ENCODE measurements around the gene TMEM50B.

The TMEM50B gene

DNA sequence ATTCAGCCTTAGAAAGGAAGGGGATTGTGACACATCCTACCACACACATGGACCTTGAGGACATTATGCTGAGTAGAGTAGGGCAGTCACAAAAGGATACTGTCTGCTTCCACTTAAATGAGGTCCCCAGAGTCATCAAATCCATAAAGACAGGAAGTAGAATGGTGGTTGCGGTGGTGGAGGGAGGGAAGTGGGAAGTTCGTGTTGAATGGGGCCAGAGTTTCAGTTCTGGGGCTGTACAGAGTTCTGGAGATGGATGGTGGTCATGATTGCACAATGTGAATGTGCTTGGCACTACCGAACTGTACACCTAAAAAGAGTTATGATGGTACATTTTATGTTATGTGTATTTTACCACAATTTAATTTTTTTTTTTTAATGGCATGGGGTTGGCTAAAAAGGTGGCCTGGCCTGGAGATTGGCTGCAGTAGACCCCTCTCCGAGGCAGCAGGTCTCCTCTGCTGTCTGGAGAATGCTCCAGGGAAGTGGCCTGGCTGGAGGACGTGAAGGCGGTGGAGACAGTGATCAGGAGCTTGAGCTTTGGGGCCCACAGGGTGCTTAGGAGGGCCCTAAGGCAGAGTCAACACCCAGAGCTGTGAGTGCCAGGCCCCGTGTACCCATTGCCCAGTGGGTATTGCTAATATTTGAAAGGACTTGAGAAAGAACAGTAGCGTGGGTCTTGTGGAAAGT lies 46.2 kb downstream of the TMEM50B start:
- no peak for DNase-seq (ENCODE audit: low read depth in 1 of 2, low spot score in 1 of 2)
- in situ Hi-C loops (cut with HindIII; ENCODE audit: low pct_unique_long_range_greater_than_20kb, low sequenced_read_pairs): no loop called here

DNA sequence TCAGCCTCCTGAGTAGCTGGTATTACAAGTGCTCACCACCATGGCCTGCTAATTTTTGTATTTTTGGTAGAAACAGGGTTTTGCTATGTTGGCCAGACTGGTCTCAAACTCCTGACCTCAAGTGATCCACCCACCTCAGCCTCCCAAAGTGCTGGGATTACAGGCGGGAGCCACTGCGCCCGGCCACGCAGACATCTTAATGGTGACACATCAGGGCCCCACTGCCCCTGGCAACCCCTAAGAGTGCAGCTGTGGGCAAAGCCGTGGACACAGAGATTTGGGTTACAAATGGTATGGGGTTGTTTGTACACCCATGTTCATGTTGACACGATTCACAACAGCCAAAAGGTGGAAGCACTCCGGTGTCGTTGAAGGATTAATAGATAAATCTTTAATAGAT lies 46.8 kb downstream of the TMEM50B start:
- in situ Hi-C loops (cut with HindIII; ENCODE audit: low pct_unique_long_range_greater_than_20kb, low sequenced_read_pairs): no loop called here

More for the DNA sequence above, 46.2 kb downstream of the TMEM50B start:
- TF ChIP-seq JUND (IDR thresholded peaks at IDR 0.05; ENCODE audit: low read depth): no peak

DNA sequence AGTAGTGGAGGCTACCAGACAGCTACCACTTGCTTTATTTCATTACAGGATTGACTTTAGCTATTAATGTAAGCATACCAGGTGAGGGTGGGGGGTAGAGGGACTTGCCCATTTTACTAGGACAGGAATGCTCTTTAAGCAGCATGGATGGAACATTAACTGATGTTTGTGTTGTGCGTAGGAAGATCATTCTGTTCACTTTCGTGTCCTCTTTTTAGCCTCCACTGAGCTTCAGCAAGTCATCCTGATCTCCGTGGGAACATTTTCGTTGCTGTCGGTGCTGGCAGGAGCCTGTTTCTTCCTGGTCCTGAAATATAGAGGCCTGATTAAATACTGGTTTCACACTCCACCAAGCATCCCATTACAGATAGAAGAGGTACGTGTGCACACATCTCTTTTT lies 47.3 kb downstream of the TMEM50B start:
- in situ Hi-C loops (cut with HindIII; ENCODE audit: low pct_unique_long_range_greater_than_20kb, low sequenced_read_pairs): no loop called here
- DNase-seq (ENCODE audit: low read depth in 1 of 2, low spot score in 1 of 2): no peak
- no peak for TF ChIP-seq JUND (IDR thresholded peaks at IDR 0.05; ENCODE audit: low read depth)

More for the DNA sequence above, 46.8 kb downstream of the TMEM50B start:
- TF ChIP-seq JUND (IDR thresholded peaks at IDR 0.05; ENCODE audit: low read depth): no peak
- DNase-seq (ENCODE audit: low read depth in 1 of 2, low spot score in 1 of 2): no peak

DNA sequence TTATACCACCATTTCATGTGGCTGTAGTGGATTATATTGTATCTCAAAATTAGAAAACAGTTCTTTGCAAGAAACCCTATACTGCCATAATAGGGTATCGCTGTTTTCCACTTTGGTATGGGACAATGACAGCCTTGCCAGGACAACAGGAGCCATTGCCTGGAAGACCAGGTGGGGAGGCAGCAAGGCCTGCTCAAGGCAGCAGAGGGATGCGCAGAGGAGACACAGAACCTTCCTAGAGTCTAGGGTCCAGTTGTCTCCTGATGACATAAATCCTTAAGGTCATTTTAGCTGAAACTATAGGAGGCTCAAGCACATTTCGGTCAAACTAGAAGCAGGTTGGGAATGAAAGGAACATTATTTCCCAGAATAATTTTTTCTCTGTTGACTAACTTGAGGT lies 48.9 kb downstream of the TMEM50B start:
- no peak for DNase-seq (ENCODE audit: low read depth in 1 of 2, low spot score in 1 of 2)
- in situ Hi-C loops (cut with HindIII; ENCODE audit: low pct_unique_long_range_greater_than_20kb, low sequenced_read_pairs): no loop called here
- no peak for TF ChIP-seq JUND (IDR thresholded peaks at IDR 0.05; ENCODE audit: low read depth)

DNA sequence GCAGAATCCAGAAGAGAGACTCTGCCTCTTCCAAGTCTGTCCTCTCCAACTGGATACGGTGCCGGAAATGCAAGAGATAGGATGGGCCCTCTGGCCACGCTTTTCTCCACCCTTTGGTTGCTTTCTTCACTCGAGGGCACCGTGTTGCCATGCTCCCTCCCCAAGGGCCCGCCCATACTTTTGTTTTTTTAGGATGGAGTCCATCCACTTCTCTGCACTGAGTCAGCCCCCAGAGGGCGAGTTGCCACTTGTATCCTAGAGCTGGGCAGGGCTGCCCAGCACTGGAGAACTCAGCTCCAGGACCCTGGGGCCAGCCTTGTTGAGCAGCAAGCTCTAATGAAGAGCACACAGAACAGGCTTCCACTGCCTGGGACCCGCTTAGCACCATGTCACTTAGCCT lies 51.1 kb downstream of the TMEM50B start:
- DNase-seq (ENCODE audit: low read depth in 1 of 2, low spot score in 1 of 2): peak in 1 of 2 experiments; percentile 65
- no peak for TF ChIP-seq JUND (IDR thresholded peaks at IDR 0.05; ENCODE audit: low read depth)
- in situ Hi-C loops (cut with HindIII; ENCODE audit: low pct_unique_long_range_greater_than_20kb, low sequenced_read_pairs): no loop called here

DNA sequence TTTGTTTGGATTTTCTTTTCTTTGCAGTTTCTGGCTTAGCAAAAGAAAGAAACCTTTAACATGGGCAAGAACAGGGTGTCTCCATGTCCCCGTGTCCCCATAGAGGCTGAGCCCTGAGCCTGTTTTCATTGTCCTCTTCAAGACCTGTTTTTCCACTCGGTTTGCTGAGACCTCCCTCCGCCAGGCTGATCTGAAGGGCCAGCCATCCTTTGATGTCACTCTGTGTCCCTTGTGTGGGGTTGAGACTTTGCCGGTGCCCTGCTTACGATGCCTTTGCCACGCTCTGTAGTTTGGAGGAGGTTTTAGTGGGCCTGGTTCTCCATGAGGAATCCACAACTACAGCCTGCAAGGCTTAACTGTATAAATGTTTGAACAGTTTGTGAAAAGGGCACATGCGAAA lies 52.7 kb downstream of the TMEM50B start:
- in situ Hi-C loops (cut with HindIII; ENCODE audit: low pct_unique_long_range_greater_than_20kb, low sequenced_read_pairs): no loop called here

DNA sequence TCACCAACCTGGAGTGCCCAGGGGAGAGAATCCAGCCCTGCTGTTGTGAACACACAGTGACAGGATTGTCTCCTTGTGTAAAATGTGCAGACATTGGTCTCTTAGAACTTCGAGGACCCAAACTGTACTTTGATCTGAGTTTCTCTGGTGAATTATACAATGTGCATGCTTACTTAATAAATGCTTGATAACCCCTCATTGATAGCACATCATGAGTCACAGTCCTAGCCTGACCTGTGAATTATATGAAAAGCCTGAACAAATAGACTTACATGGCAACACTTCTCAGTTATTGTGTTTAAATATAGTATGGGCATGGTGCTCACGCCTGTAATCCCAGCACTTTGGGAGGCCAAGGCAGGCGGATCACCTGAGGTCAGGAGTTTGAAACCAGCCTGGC lies 53.9 kb downstream of the TMEM50B start:
- DNase-seq (ENCODE audit: low read depth in 1 of 2, low spot score in 1 of 2): no peak
- in situ Hi-C loops (cut with HindIII; ENCODE audit: low pct_unique_long_range_greater_than_20kb, low sequenced_read_pairs): no loop called here
- TF ChIP-seq JUND (IDR thresholded peaks at IDR 0.05; ENCODE audit: low read depth): no peak

More for the DNA sequence above, 52.7 kb downstream of the TMEM50B start:
- DNase-seq (ENCODE audit: low read depth in 1 of 2, low spot score in 1 of 2): no peak
- no peak for TF ChIP-seq JUND (IDR thresholded peaks at IDR 0.05; ENCODE audit: low read depth)

DNA sequence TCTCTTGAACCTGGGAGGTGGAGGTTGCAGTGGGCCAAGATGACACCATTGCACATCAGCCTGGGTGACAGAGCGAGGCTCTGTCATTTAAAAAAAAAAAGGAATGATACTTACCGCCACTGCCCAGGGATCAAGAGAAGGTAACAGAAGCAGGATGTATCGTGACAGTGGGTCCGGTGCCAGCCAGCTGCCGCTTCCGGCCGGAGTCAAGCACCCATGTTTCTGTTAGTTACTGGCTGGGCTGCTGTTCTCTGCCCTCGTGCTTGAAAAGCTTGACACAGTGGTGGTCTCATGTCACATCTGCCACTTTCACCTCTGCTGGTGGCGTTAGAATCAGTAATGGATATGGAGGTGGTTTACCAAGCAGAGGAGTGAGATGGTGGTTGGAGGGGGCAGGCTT lies 55.6 kb downstream of the TMEM50B start:
- in situ Hi-C loops (cut with HindIII; ENCODE audit: low pct_unique_long_range_greater_than_20kb, low sequenced_read_pairs): no loop called here
- DNase-seq (ENCODE audit: low read depth in 1 of 2, low spot score in 1 of 2): no peak
- TF ChIP-seq JUND (IDR thresholded peaks at IDR 0.05; ENCODE audit: low read depth): no peak

DNA sequence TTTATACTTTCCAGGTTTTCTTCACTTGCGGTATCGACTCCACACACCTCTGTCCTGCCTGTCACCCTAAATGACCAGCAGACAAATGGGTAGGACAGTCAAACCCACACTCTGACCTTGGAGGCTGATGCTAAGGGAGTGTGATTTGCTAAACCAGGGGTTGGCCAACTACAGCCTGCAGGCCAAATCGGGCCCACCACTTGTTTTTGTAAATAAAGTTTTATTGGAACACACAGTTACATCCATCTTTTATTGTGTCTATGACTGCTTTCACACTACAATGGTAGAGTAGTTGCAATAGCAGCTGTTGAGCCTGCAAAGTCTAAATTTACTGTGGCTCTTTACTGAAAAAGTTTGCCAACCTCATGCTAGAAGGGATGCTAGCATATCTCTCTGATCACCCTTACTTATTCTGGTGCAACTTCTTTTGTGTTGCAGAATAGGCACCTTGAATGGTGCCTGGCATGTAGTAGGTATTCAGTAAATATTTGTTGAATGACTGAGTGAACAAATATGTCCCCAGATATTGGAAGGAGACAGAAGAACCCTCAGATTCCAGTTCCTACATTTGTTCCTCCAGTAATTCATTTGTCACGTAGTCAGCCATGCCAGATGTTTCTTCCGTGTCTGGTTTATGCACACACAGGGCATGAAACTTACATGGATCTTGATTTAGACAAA lies 57.9 kb downstream of the TMEM50B start:
- peak in 1 of 2 experiments; percentile 56 for DNase-seq (ENCODE audit: low read depth in 1 of 2, low spot score in 1 of 2)
- in situ Hi-C loops (cut with HindIII; ENCODE audit: low pct_unique_long_range_greater_than_20kb, low sequenced_read_pairs): no loop called here
- TF ChIP-seq JUND (IDR thresholded peaks at IDR 0.05; ENCODE audit: low read depth): no peak

DNA sequence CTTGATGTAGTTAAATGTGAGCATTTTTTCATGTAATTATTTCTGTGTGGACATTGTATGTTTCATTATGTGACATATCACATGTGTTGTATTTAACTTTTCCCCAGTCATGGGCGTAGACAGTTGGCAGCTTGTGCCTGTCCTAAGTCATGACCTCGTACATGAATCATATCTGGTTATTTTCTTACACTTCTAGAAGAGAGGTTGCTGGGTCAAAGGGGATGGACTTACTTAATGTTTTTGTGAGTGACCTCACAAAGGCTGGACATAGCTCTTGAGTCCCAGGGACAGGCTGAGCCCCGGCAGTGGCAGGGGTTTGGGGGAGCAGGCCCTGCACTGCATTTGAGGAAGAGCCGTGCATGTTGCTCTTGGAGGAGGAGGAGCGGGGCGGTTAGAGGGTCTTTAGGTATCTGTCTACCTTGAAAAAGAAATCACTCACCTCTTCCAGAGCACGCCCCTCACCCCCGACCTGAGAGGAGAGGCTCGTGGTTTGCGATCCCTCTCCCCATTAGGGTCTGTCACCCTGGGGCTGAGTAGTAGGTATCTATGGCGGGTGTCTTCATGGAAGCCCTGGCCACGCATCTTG lies 60.1 kb downstream of the TMEM50B start:
- in situ Hi-C loops (cut with HindIII; ENCODE audit: low pct_unique_long_range_greater_than_20kb, low sequenced_read_pairs): no loop called here
- DNase-seq (ENCODE audit: low read depth in 1 of 2, low spot score in 1 of 2): no peak
- no peak for TF ChIP-seq JUND (IDR thresholded peaks at IDR 0.05; ENCODE audit: low read depth)

DNA sequence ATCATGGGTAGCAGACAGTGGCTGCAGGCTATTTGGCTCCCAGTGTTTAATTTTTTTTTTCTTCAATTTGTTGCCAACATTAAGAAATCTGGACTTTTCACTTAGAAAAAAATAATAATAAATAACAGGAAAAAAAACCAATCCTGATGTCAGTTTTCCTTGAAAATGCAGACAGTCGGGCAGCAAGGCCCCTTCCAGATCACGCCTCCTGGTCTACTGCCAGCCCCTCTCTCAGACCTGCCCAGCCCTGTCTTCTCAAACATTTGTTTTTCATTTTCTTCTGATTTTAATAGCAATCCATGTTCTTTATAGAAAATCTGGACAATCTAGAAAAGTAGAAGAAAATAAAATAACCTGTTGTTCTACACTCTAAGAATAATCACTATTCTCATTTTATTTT lies 61.1 kb downstream of the TMEM50B start:
- no peak for TF ChIP-seq JUND (IDR thresholded peaks at IDR 0.05; ENCODE audit: low read depth)
- in situ Hi-C loops (cut with HindIII; ENCODE audit: low pct_unique_long_range_greater_than_20kb, low sequenced_read_pairs): no loop called here

DNA sequence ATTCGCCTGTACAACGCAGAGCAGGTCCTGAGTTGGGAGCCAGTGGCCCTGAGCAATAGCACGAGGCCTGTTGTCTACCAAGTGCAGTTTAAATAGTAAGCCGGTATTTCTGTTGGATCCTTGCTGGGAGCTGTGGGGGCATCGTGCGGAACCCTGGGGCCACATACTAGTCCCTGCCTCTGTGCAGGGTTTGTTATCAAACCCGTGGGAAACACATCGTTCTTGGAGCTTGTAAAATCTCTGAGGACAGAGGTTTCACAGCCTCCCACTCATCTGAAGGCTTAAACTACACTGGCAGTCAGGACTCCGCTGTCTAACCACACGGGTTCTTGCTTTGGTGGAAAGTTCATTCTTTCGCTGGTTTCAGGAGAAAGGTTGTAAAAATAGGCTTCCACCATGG lies 64.8 kb downstream of the TMEM50B start:
- in situ Hi-C loops (cut with HindIII; ENCODE audit: low pct_unique_long_range_greater_than_20kb, low sequenced_read_pairs): no loop called here
- no peak for DNase-seq (ENCODE audit: low read depth in 1 of 2, low spot score in 1 of 2)
- TF ChIP-seq JUND (IDR thresholded peaks at IDR 0.05; ENCODE audit: low read depth): no peak

More for the DNA sequence above, 61.1 kb downstream of the TMEM50B start:
- no peak for DNase-seq (ENCODE audit: low read depth in 1 of 2, low spot score in 1 of 2)

DNA sequence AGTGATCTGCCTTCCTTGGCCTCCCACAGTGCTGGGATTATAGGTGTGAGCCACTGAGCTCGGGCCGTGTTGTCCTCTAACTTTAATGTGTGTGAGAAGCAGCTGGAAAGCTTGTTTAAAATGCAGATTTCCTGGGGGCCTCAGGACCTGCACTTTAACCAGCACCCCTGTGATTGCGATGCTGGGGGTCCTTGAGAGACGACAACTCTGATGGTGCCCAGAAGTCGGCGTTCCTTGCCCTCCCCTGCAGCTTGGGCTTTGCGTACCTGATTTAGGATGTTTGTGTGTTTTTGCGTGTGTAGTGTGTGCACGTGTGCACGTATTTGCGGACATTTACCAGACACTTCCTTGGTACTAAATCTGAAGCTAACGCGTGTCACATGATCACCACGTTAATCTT lies 65.7 kb downstream of the TMEM50B start:
- no peak for TF ChIP-seq JUND (IDR thresholded peaks at IDR 0.05; ENCODE audit: low read depth)
- in situ Hi-C loops (cut with HindIII; ENCODE audit: low pct_unique_long_range_greater_than_20kb, low sequenced_read_pairs): no loop called here
- DNase-seq (ENCODE audit: low read depth in 1 of 2, low spot score in 1 of 2): no peak

All from T47D (cell line).